HCT116 (cell line): Measurements from ENCODE around the gene CPNE8. TPM values are rescaled to one million over a fixed set of nuclear protein-coding genes. Genes with fewer than 3 reads are reported as not detected.

Experiments used
- ATAC-seq: fragments of 200-7000 bp; cut with Tn5 transposase; 2 replicates; pipeline ENCODE4 v1.9.1; 2020; ENCODE audit warnings: mild to moderate bottlenecking, moderate library complexity
- BruUV-seq: library from RNA; stranded (reverse); fragments of 400-500 nt; replicated peaks from 2 replicates; lab custom pipeline; 2021; lab: Mats Ljungman, UMichigan
- CTCF ChIA-PET: fragments of 300-600 bp; sonication (Branson Sonifier 250); formaldehyde crosslinking; loops from one replicate; lab custom pipeline; 2021; ENCODE audit warnings: antibody characterized with exemption; lab: Charles Lee
- POLR2A ChIA-PET: fragments of 300-600, 350-600 bp; sonication (Branson Sonifier 250); formaldehyde crosslinking; loops from one replicate; lab custom pipeline; 2021; ENCODE audit warnings: antibody characterized with exemption; lab: Charles Lee
- RAD21 ChIA-PET, 2 experiments: fragments of 300-600 bp; sonication (Branson Sonifier 250); formaldehyde crosslinking; loops; one replicate each; lab custom pipeline; 2023; ENCODE audit warnings: low total read pairs in 2 of 2; ENCODE audit not compliant: uncharacterized antibody in 2 of 2, unreplicated experiment in 2 of 2, low non-redundant PET in 1 of 2; lab: Charles Lee
- DNase-seq: peaks from one replicate; pipeline ENCODE4 v3.0.0-alpha.2; 2010; ENCODE audit warnings: low read depth, low spot score
- H2AFZ ChIP-seq: fragments of 200-600 bp; shearing (Covaris generic), sonication (generic); 2 replicates; pipeline ENCODE4 v1.6.1; 2017; ENCODE audit warnings: low read depth, mixed run types, mixed read lengths, antibody characterized with exemption, low read length; ENCODE audit not compliant: poor library complexity, severe bottlenecking
- H3K27ac ChIP-seq: 2 replicates; pipeline ENCODE4 v1.5.1; 2012; ENCODE audit warnings: low read depth, low read length
- H3K27me3 ChIP-seq: fragments of 200-600 bp; sonication (generic); 2 replicates; pipeline ENCODE4 v1.6.1; 2016; ENCODE audit warnings: mixed run types, low read length, mixed read lengths; ENCODE audit not compliant: insufficient read depth
- H3K36me3 ChIP-seq, 2 experiments: fragments of 200-500 bp in 1 of 2; fragments of 200-600 bp in 1 of 2; sonication (Bioruptor generic) in 1 of 2; sonication (generic) in 1 of 2; 2 replicates each; pipeline versions ENCODE4 v1.5.1 to v1.6.1; 2014 to 2016; ENCODE audit warnings: low read length in 2 of 2, inconsistent platforms in 1 of 2, mixed read lengths in 1 of 2, mixed run types in 1 of 2; ENCODE audit not compliant: insufficient read depth in 2 of 2, control insufficient read depth in 1 of 2
- H3K4me1 ChIP-seq, 2 experiments: fragments of 200-600 bp in 1 of 2; sonication (generic) in 1 of 2; 2 replicates each; pipeline versions ENCODE4 v1.5.1 to v1.6.1; 2012 to 2017; ENCODE audit warnings: low read length in 2 of 2, inconsistent platforms in 1 of 2, mild to moderate bottlenecking in 1 of 2, mixed read lengths in 1 of 2, mixed run types in 1 of 2, moderate library complexity in 1 of 2; ENCODE audit not compliant: insufficient read depth in 2 of 2, control insufficient read depth in 1 of 2
- H3K4me2 ChIP-seq: fragments of 200-600 bp; sonication (generic); 2 replicates; pipeline ENCODE4 v1.6.1; 2017; ENCODE audit warnings: mixed run types, low read length, mixed read lengths
- H3K4me3 ChIP-seq, 2 experiments: fragments of 200-600 bp in 1 of 2; sonication (generic) in 1 of 2; replicated peaks in 1 of 2; 2 replicates each; pipeline ENCODE4 v1.5.1; 2011 to 2016; ENCODE audit warnings: low read length in 2 of 2, control low read depth in 1 of 2, low read depth in 1 of 2, mild to moderate bottlenecking in 1 of 2, mixed read lengths in 1 of 2, mixed run types in 1 of 2
- H3K79me2 ChIP-seq: fragments of 200-600 bp; sonication (generic); 2 replicates; pipeline ENCODE4 v1.6.1; 2017; ENCODE audit warnings: mild to moderate bottlenecking, mixed run types, low read length, moderate library complexity, mixed read lengths; ENCODE audit not compliant: insufficient read depth
- H3K9ac ChIP-seq: fragments of 200-600 bp; sonication (generic); 2 replicates; pipeline ENCODE4 v1.6.1; 2016; ENCODE audit warnings: low read length, mixed read lengths
- H3K9me2 ChIP-seq: fragments of 200-600 bp; sonication (generic), shearing (Covaris generic); 2 replicates; pipeline ENCODE4 v1.6.1; 2017; ENCODE audit warnings: mixed run types, mild to moderate bottlenecking, moderate library complexity; ENCODE audit not compliant: insufficient read depth
- H3K9me3 ChIP-seq, 2 experiments: fragments of 200-500 bp in 1 of 2; fragments of 200-600 bp in 1 of 2; sonication (Bioruptor generic) in 1 of 2; sonication (generic) in 1 of 2; 2 replicates each; pipeline ENCODE4 v1.6.1; 2014 to 2017; ENCODE audit warnings: low read length in 2 of 2, mixed read lengths in 2 of 2, inconsistent platforms in 1 of 2, low read depth in 1 of 2, mild to moderate bottlenecking in 1 of 2, mixed run types in 1 of 2, moderate library complexity in 1 of 2; ENCODE audit not compliant: control insufficient read depth in 1 of 2, insufficient read depth in 1 of 2
- H4K20me1 ChIP-seq: fragments of 200-600 bp; sonication (generic), shearing (Covaris generic); 2 replicates; pipeline ENCODE4 v1.6.1; 2017; ENCODE audit warnings: mixed run types, mild to moderate bottlenecking, moderate library complexity; ENCODE audit not compliant: insufficient read depth
- CBX3 ChIP-seq: IDR thresholded peaks from 2 replicates; pipeline ENCODE4 v1.6.1; 2012; ENCODE audit warnings: low read depth
- EGR1 ChIP-seq: IDR thresholded peaks from 2 replicates; pipeline ENCODE4 v1.6.1; 2012; ENCODE audit warnings: low read depth
- ELF1 ChIP-seq: IDR thresholded peaks from 2 replicates; pipeline ENCODE4 v1.6.1; 2012; ENCODE audit warnings: low read depth, borderline replicate concordance
- EZH2 ChIP-seq: fragments of 200-600 bp; sonication (generic); IDR thresholded peaks from 2 replicates; pipeline ENCODE4 v1.6.1; 2017; ENCODE audit warnings: antibody characterized with exemption, mixed run types
- FOSL1 ChIP-seq: IDR thresholded peaks from 2 replicates; pipeline ENCODE4 v1.6.1; 2012; ENCODE audit warnings: low read depth
- JUND ChIP-seq: IDR thresholded peaks from 2 replicates; pipeline ENCODE4 v1.6.1; 2012
- POLR2A ChIP-seq: IDR thresholded peaks from 2 replicates; pipeline ENCODE4 v1.7.0; 2011; ENCODE audit warnings: borderline replicate concordance; ENCODE audit not compliant: insufficient read depth, insufficient read length; ENCODE audit errors: extremely low read depth
- SP1 ChIP-seq: IDR thresholded peaks from 2 replicates; pipeline ENCODE4 v1.6.1; 2012; ENCODE audit warnings: low read depth
- ZFX ChIP-seq: fragments of 450-650 bp; IDR thresholded peaks from 2 replicates; pipeline ENCODE4 v1.6.1; 2017
- ZNF274 ChIP-seq: fragments of 200-500 bp; sonication (Bioruptor generic); IDR thresholded peaks from 2 replicates; pipeline ENCODE4 v1.6.1; 2014; ENCODE audit warnings: mild to moderate bottlenecking, low read depth, low read length, inconsistent platforms
- intact Hi-C: fragments of 100-400 bp; cut with micrococcal nuclease; formaldehyde crosslinking; loops from 2 replicates; pipeline ENCODE4 v1.10.0; 2022
- total RNA-seq: library from RNA; stranded (reverse); gene quantifications from one replicate; pipeline ENCODE4 v1.2.1, GENCODE V29; 2021; ENCODE audit not compliant: unreplicated experiment
- TF ChIP-seq, protein P1 (sequence below): IDR thresholded peaks from 2 replicates; pipeline ENCODE4 v1.6.1; 2012; ENCODE audit warnings: low read depth
- TF ChIP-seq, protein P2 (sequence below): IDR thresholded peaks from 2 replicates; pipeline ENCODE4 v1.6.1; 2012

The CPNE8 gene
- total RNA-seq, 1 experiment from 2014 or later: 14.2 TPM

DNA sequence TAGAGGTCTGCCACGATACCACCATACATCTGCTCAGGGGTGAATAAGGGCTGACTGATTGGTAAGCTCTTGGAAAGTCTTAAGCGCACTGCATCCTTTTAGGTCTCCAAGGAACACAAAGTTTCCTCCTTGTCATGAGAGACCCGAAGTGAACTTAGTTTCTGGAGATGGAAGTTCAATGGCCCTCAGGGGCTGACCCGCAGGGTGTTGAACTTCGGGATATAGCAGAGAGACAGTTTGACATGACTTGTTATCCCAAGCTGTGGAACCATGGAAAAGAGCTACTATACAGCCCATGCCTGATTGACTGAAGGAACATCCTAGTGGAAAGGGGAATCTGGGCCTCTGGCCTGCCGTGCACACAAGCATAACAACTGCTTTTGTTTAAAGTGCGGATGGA, 26.9 kb upstream of the CPNE8 start:
- RAD21 ChIA-PET: no interaction called here
- CTCF ChIA-PET: interaction anchor here (1.3 kb wide), 1 partner anchor 11 kb away, joined by 9 read pairs; no protein-coding TSS in a partner anchor

DNA sequence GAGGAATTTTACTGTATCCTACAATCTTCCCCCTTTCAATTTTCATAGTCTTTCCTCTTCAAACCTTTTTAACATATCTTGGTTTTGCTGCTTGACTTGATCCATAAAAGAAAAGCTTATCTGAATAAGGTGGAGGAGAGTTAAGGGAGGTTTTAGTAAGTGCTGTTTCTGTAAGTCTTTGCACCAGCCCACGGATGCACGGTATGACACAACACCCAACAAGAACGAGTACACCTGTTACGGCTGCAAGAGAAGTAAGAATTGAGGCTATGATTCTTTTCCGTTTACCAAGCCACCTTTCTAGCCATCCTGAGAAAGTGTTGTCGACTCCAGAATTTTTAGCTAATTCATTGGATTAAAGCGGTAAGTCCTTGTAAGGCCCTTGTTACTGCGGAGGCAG, 26.1 kb upstream of the CPNE8 start:
- ATAC-seq (no peak), DNase-seq (no peak)
- ChIA-PET CTCF (interaction anchor here (1.3 kb wide), 1 partner anchor 10 kb away, joined by 9 read pairs; no protein-coding TSS in a partner anchor), POLR2A (no interaction called here), RAD21 (no interaction called here)
- no TSS peak for BruUV-seq
- Histone ChIP-seq H3K4me1 (peaks cover 0 to 8% of the 10 kb centered on the region in 2 experiments; a peak in 2 of 4 replicates), H3K27me3 (no peaks in the 10 kb centered on the region), H3K9me3 (no peaks in the 10 kb centered on the region), H2AFZ (peak overlapping the region; percentile 59), H3K4me2 (peak overlapping the region; percentile 38; the same call in 1 of the 2 replicates), H4K20me1 (no peaks in the 10 kb centered on the region), H3K36me3 (no peaks in the 10 kb centered on the region), H3K9me2 (no peaks in the 10 kb centered on the region), H3K9ac (no peak overlapping the region), H3K79me2 (no peaks in the 10 kb centered on the region), H3K27ac (no peak overlapping the region), H3K4me3 (no peak overlapping the region)
- intact Hi-C loops: no loop called here
- TF ChIP-seq, protein P1, sequence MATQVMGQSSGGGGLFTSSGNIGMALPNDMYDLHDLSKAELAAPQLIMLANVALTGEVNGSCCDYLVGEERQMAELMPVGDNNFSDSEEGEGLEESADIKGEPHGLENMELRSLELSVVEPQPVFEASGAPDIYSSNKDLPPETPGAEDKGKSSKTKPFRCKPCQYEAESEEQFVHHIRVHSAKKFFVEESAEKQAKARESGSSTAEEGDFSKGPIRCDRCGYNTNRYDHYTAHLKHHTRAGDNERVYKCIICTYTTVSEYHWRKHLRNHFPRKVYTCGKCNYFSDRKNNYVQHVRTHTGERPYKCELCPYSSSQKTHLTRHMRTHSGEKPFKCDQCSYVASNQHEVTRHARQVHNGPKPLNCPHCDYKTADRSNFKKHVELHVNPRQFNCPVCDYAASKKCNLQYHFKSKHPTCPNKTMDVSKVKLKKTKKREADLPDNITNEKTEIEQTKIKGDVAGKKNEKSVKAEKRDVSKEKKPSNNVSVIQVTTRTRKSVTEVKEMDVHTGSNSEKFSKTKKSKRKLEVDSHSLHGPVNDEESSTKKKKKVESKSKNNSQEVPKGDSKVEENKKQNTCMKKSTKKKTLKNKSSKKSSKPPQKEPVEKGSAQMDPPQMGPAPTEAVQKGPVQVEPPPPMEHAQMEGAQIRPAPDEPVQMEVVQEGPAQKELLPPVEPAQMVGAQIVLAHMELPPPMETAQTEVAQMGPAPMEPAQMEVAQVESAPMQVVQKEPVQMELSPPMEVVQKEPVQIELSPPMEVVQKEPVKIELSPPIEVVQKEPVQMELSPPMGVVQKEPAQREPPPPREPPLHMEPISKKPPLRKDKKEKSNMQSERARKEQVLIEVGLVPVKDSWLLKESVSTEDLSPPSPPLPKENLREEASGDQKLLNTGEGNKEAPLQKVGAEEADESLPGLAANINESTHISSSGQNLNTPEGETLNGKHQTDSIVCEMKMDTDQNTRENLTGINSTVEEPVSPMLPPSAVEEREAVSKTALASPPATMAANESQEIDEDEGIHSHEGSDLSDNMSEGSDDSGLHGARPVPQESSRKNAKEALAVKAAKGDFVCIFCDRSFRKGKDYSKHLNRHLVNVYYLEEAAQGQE: no peak
- no peak for TF ChIP-seq EZH2
- TF ChIP-seq, protein P2, sequence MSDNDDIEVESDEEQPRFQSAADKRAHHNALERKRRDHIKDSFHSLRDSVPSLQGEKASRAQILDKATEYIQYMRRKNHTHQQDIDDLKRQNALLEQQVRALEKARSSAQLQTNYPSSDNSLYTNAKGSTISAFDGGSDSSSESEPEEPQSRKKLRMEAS: no peak
- TF ChIP-seq FOSL1: no peak
- TF ChIP-seq ZFX: no peak
- TF ChIP-seq SP1: no peak
- TF ChIP-seq POLR2A: no peak
- no peak for TF ChIP-seq ELF1
- TF ChIP-seq CBX3: no peak

More for the DNA sequence above, 26.9 kb upstream of the CPNE8 start:
- H3K9me3 ChIP-seq: no peaks in the 10 kb centered on the region
- H3K27ac ChIP-seq: no peak overlapping the region
- no peaks in the 10 kb centered on the region for H3K27me3 ChIP-seq
- peaks cover 0 to 8% of the 10 kb centered on the region in 2 experiments; a peak in 2 of 4 replicates for H3K4me1 ChIP-seq
- intact Hi-C loops: no loop called here
- no peak overlapping the region for H3K4me2 ChIP-seq
- H3K4me3 ChIP-seq: no peak overlapping the region
- POLR2A ChIA-PET: no interaction called here
- no peak overlapping the region for H3K9ac ChIP-seq
- H2AFZ ChIP-seq: no peak overlapping the region
- ATAC-seq (no peak), DNase-seq (no peak)
- no peaks in the 10 kb centered on the region for H3K36me3 ChIP-seq
- TF ChIP-seq ZNF274 (no peak), CBX3 (no peak), JUND (no peak), EGR1 (no peak)
- TF ChIP-seq, protein P2: no peak
- no peaks in the 10 kb centered on the region for H4K20me1 ChIP-seq
- no TSS peak for BruUV-seq
- H3K79me2 ChIP-seq: no peaks in the 10 kb centered on the region
- no peaks in the 10 kb centered on the region for H3K9me2 ChIP-seq
